Kidney tubule cell (primary cell): Measurements from ENCODE around the gene TMEM121B.

Experiments used
- DNase-seq: peaks from one replicate; pipeline ENCODE4 v3.0.0-alpha.2; 2018; ENCODE audit warnings: low spot score

TMEM121B gene

DNA sequence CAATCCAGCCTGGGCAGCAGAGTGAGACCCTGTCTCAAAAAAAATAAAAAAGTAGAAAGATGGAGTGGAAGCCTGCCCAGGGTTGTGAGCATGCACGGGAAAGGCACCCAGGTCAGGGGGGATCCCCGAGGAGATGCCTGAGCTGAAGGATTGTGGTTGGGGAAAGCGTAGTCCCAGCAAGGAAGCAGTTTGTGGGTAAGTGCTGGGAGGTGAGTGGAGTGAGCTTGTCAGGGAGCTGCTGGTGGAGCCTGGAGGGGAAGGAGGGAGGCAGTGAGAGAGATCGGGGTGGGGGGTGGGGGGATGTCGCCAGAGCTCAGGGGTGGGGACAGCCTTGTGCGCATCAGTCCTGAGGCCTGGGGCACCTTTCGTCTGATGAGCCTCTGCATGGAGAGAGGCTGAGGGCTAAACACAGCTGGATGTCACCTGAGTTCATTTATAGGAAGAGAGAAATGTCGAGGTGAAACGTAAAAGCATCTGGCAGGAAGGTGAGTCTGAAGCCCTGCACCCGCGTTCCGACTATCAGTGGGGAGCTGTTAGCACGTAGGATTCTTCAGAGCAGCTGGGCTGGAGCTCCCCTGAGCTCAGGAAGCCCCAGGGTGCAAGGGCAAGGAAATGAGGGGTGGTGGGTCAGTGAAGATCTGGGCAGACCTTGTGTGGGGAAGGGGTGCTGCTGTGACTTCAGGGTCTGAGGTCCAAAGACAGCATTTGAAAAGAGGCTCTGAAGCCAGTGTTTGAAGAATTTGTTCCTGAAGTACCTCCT, 10.2 kb downstream of the TMEM121B start:
- DNase-seq: no peak

DNA sequence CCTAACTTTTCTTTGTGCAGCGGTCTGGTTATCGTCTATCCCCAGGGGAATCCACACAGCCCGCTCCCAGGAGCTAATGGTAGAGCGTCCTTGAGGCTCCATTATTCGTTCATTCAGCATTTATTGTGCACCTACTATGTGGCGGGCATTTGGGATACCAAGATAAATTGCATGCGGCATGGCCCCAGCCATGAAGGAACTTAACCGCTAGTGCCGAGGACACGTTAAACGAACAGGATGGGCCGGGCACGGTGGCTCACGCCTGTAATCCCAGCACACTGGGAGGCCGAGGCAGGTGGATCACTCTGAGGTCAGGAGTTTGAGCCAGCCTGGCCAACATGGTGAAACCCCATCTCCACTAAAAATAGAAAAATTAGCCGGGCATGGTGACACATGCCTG, 11.2 kb downstream of the TMEM121B start:
- no peak for DNase-seq

DNA sequence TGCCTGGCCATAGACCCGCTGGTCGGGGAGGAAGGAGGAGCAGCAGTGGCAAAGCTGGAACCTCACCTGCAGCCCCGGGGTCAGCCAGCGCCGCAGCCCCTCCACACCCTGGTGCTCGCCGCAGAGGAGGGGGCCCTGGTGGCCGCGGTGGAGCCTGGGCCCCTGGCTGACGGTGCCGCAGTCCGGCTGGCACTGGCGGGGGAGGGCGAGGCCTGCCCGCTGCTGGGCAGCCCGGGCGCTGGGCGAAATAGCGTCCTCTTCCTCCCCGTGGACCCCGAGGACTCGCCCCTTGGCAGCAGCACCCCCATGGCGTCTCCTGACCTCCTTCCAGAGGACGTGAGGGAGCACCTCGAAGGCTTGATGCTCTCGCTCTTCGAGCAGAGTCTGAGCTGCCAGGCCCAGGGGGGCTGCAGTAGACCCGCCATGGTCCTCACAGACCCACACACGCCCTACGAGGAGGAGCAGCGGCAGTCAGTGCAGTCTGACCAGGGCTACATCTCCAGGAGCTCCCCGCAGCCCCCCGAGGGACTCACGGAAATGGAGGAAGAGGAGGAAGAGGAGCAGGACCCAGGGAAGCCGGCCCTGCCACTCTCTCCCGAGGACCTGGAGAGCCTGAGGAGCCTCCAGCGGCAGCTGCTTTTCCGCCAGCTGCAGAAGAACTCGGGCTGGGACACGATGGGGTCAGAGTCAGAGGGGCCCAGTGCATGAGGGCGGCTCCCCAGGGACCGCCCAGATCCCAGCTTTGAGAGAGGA, 11.9 kb downstream of the TMEM121B start:
- DNase-seq: no peak

DNA sequence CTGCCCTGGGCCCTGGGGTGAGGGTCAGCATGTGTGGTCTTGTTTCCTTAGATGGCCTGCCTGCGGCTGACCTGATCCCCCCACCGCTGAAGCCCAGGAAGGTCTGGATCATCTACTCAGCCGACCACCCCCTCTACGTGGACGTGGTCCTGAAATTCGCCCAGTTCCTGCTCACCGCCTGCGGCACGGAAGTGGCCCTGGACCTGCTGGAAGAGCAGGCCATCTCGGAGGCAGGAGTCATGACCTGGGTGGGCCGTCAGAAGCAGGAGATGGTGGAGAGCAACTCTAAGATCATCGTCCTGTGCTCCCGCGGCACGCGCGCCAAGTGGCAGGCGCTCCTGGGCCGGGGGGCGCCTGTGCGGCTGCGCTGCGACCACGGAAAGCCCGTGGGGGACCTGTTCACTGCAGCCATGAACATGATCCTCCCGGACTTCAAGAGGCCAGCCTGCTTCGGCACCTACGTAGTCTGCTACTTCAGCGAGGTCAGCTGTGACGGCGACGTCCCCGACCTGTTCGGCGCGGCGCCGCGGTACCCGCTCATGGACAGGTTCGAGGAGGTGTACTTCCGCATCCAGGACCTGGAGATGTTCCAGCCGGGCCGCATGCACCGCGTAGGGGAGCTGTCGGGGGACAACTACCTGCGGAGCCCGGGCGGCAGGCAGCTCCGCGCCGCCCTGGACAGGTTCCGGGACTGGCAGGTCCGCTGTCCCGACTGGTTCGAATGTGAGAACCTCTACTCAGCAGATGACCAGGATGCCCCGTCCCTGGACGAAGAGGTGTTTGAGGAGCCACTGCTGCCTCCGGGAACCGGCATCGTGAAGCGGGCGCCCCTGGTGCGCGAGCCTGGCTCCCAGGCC, 12.7 kb downstream of the TMEM121B start:
- DNase-seq: no peak

DNA sequence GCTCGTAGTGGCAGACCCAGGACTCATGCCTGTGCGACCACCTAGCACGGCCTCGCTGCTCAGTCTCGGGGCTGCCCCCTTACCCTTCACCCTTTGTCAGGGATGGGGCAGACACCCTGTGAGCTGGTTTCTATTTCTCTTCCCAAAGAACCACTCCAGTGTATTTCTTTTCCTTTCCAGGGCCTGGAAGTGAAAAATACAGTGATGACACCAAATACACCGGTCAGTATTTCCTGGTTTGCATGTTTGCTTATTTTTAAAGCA, 13.7 kb downstream of the TMEM121B start:
- DNase-seq: no peak

DNA sequence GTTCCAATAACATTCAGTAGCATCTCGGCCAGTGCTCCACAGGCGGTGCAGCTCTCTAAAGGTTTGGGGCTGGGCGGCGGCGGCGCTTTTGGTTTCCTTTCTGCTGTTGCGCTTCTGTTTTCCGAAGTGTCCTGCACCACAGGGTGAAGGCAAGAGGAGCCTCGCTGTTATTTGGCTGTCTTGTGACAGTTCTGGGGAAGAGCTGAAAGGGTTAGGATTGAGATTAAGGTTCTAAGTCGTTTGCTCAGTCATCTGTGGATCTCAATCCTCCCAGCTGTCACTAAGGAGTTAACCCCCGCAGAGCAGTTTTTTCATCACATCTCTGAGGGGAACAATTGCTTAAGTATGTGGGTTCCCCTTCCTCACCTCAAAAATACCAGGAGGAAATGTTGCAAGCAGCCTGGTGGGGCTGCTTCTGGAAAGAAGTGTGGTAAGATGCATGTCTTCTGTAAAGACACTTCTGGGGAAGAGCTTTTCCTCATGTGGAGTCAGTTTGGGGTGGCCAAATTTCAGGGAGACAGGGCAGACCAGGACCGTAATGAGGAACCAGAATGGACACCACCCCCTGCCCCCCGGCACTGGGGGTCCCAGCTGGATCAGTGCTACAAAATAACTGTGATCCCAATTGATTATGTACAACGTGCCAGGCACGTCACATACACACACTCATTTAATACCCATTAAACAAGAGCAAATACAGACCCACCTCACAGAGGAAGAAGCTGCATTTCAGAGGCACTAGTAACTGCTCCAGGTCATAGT, 14.2 kb downstream of the TMEM121B start:
- DNase-seq: no peak

DNA sequence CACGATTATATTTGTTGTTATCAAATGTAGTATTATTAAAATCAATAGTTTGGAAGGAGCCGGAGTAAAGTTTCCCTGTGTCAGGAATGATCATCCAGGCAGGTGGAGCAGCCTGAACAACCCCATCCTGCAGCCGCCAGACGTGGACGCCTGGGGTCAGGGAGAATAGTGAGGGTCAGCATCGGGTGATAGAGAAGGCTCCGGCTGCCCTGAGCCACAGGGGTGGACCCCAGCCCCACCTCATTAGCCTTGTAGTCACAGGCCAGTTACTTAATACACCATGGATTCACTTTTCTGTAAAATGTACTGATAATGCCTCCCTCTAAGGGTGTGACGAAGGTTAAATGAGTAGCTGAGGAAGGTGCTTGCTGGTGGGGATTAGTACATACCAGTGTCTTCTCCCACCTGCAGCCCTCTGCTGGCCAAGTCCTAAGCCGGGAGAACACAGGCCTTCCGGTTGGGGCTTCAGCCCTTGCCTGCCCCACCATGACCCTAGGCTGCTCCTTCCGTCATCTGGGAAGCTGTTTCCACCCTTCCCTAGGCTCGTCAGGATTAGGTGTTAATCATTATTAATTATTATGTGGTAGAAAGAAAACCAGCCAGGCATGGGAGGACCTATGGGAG, 14.9 kb downstream of the TMEM121B start:
- DNase-seq: no peak

DNA sequence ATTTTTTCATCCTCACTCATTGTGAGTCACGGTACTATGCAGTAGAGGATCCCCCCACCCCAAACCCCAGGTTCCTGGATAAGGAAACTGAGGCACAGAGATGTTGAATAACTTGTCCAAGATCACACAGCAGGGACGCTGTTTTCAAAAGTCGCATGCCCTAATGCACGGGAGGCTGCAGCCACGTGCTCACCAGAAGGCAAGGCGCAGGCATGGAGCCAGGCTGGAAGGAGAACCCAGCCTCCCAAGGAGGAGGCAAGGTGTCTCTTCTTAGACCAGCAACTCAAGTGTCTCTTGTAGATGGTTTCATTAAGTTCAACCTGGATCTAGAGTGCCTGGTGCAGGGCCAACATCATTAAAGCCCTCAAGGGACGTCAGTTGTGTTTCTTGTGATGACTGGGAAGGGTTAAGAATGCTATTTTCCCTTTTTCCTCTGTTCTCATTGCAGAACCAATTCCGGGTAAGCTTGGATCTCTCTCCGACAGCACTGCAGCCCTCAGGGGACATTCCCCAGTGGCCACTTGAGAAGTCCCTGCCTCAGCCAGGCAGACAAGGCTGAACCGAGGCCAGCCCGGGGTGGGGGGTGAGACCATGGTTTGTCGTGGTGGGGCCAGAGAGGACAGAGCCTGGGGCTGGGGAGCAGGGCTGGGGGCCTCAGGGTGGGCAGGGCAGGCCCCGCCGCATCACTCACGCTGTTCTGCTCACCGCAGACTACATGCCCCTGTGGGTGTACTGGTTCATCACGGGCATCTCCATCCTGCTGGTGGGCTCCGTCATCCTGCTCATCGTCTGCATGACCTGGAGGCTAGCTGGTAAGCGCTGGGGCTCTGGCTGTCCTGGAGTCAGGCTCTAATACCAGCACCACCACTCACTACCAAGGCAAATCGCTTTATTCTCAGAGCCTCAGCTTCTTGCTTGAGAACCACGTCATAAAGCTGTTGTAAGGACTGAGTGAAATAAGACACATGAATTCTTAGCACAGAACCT, 15.7 kb downstream of the TMEM121B start:
- no peak for DNase-seq

DNA sequence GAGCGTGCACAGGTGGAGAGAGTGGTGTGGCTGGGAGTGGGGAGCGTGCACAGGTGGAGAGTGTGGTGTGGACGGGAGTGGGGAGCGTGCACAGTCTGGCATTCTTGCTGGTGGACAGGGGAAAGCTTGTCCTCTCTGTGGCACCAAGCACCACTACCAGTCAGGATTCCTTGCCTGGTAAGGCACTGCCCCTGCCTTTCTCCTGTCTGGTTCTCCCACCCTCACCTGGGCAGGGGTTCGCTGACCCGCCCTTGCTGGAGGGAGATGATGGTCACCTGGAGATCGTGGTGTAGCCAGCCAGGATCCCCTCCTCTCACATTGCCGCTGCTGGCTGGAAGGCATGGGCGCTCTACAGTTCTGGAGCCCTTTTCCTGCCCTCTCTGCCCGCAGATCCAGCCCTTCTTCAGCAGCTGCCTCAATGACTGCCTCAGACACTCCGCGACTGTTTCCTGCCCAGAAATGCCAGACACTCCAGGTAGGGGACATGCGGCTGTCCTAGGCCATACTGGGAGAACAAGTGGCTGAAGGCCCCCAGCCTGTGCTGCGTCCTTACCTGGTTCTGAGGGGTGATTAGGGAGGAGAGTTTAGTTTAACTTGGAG, 16.7 kb downstream of the TMEM121B start:
- DNase-seq: no peak

DNA sequence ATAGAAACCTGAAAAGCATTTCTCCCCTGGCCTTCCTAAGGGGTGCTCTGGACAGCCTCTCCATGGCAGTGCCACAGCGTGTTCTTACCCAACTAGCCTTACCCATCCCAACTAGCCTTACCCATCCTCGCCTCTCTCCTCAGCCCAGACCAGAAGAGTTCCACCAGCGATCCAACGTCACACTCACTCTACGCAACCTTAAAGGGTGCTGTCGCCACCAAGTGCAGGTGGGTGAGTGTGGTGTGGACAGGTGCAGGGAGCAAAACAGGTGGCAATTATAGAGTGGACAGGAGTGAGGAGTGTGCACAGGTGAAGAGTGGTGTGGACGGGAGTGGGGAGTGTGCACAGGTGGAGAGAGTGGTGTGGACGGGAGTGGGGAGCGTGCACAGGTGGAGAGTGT, 17.8 kb downstream of the TMEM121B start:
- DNase-seq: no peak

DNA sequence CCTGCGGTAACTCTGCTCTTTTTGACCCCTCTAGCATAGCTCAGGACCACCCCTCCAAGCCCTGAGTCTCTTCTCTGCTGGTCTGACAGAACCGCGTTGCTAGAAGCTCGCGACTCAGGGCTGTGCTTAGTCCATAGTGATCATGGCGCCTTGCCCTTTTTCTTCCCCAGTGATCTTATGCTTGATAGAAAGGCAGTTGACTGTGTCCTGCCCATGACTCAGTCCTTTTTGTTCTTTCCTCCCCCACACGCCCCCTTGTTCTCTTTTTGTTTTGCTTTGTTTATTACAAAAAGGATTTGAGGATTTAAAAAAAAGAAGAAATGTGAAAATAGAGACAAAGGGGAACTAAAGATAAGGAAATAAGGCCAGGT, 18.9 kb downstream of the TMEM121B start:
- peak; percentile 9 for DNase-seq

DNA sequence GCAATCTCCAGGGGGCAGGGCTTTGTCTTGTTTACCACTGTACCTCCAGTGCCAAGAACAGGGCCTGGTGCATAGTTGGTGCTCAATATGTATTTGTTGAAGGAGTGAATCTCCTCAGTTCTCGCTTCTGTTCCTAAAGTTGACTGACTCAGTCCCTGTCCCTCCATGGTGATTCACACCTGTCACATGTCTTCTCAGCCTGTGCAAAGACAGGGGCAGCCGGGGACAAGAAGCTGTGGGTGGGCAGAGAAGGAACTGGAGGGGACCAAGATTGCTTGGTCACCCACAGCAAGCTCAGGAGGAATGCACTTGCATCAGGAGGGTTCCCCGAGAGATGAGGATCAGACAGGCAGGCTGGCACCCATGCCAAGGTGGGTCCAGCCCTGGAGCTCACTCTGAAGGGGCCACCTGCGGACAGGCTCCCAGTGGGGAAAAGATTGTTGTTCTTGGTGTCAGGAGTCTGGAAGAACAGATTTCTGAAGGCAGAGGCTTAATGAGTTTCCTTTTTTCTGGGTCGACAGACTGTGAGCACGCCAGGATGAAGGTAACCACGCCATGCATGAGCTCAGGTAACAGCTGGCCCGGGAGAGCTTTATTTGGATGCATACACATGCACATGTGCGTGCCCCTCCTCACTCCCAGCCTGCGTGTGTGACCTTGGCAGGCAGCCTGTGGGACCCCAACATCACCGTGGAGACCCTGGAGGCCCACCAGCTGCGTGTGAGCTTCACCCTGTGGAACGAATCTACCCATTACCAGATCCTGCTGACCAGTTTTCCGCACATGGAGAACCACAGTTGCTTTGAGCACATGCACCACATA, 19.5 kb downstream of the TMEM121B start:
- no peak for DNase-seq

DNA sequence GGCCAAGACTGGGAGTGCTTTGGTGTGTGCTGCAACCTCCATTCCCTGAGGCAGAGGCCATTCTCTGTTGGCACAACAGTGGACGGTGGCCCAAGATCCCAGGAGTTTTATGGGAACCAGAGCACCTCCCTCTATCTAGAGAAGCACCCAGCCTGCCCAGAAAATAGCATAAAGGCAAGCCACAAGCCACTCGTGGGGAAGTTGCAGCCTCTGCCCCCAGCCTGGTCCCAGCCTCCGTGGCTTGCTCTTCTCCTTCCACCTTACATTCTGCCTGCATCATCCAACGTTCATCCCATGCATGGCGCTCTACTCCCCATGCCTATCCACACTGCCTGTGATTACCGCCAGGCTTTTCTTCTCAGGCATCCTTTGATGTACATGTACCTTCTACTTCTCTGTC, 20.5 kb downstream of the TMEM121B start:
- DNase-seq: no peak

DNA sequence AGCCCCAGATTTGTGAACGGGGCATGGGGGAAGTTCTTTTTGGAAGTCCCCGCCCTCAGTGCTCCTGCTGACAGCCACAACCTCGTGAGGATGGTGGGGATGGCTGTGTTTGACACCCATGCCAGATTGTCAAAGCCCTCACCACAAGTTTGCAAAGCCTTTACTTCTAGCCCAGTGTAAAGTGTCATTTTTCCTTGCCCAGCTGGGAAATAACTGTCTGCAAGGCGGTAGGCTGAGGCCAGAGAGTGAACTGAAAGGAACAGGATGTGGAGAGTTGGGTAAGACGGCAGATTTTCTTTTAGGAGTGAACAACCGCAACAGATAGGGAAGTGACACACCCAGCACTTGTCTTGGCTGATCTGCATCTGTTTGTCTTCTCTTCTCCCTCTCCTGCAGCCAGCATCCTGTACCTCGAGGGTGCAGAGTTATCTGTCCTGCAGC, 22.8 kb downstream of the TMEM121B start:
- DNase-seq: no peak

DNA sequence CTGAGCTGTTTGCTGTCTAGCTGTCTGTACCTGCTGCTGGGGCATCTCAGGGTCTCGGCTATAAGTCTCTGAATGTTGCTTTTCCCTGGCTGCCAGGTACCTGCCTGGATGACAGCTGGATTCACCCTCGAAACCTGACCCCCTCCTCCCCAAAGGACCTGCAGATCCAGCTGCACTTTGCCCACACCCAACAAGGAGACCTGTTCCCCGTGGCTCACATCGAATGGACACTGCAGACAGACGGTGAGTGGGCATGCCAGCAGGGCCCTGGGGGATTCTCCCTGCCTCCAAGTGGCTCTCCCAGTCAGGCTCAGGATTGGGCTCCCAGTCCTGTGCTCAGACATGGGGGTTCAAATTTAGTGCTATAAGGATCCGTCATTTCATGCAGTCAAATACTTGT, 23.5 kb downstream of the TMEM121B start:
- DNase-seq: no peak

DNA sequence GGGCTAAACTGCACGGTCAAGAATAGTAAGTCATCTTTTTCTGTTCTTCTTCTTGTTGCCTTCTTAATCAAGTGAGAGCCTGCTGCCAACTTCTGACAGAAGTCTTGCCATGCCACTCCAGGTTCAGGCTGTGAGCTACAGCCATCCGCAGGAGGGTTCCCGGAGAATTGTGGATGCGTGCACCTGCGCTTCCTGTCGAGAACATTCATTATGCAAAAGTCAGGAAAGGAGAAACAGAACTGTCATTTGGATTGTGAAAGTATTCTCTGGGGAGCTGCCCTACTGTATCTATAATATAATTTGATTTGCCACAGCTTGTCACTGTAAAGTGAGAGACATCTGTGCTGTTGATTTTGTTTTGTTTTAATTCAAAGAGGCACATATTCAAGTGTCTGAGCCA, 24.1 kb downstream of the TMEM121B start:
- no peak for DNase-seq

DNA sequence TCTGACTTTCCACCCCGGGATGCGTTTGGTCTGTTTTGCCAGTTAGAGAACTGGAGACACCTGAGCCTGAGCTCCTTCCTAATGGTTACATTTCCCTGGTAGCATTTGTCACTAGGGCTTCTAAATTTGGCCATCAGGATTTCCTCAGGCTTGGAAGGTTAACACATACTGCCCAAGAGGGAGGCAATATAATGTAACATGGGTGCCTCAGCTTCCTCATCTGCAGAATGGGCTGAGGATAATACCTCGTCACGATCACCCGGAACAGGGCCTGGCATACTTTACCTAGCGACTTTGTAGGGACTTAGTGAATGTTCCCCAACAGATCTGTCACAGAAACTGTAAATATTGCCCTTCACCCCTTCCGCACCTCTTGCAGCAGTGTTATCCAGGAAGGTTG, 25.1 kb downstream of the TMEM121B start:
- DNase-seq: no peak

DNA sequence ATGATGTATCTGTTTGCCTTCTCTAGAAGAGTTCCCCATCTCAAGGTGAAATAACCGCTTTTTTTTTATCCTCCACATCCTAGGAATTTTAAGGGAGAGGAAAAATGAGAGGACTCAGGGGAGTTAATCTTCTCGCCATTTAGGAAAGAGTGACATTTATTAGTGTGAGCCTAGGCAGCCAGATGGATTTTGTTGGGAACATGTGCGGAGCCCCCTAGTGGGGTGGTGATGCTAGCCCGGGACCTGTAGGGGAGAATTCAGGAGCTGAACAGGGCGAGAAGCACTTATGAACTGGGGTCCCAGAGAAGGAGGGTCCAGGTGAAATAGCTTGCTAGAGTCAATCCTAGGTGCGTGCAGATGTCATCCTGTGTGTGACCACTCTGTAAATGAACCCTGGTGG, 25.6 kb downstream of the TMEM121B start:
- DNase-seq: no peak

DNA sequence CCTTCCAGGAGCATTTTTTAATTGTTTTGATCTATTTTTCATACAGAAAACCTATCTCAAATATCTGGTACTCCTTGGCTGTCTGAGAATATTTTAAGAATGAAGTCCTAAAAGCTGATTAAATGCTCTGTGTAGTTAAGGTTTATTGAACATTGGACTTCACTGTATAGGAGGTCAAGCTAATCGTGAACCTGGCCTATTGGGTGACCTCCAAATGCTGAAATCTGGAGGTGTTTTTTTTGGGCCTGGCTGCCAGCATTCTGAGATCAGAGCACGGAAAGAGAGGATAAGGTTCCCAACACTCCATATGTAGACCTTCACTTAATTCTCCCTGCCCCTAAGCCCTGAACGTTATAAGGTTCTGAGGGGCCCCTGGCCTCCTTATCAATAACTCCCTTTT, 28.1 kb downstream of the TMEM121B start:
- DNase-seq: no peak
